ENCODE measurements around the gene FRMD4A.

DNA sequence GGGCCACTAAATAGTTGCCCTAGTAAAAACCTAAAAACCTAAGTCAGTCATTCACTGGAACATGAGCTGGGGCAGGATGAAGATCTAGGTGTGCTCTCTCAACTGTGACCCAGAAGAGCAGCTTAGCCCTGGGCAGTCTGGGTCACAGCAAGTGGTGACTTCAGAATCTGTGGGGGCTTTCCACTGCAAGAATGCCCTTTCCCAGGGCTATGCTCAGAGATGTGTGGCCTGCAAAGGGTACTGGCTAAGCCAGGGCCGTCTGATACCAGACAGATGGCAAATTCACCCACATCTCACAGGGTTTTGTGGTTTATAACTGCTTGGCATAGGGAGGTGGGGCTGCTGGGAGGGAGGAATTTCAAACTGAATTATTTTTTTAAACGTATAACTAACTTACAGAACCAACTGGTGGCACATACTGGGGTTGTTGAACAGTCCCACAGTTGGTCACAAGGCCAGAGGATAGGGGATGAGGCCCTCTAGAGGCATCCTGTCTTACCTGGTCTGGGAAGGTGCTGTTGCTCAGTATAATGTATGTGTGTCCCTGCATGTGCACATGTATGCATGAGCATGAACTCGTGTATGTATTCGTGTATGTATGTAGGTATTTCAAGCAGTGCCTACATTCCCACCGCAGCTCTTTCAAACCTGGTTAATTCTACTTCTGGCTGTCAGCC lies 680.7 kb downstream of the FRMD4A start:
- TF ChIP-seq POLR2AphosphoS5 (IDR thresholded peaks at IDR 0.05) = no peak
- no peak for TF ChIP-seq EP300 (IDR thresholded peaks at IDR 0.05)
- TF ChIP-seq POLR2A (IDR thresholded peaks at IDR 0.05) = no peak
